HL-60 (cell line): ENCODE results near the gene FAM136A. TPM values are rescaled to one million over a fixed set of nuclear protein-coding genes. Genes with fewer than 3 reads are reported as not detected.
A peak's percentile ranks its signal among the peaks of the same experiment; 100 is the strongest.

Experiments used
- DNase-seq, 2 experiments: peaks; one replicate each; pipeline ENCODE4 v3.0.0-alpha.2; 2010 to 2020; ENCODE audit warnings: low read depth in 1 of 2, low spot score in 1 of 2
- H3K27ac ChIP-seq: fragments of 250-450 bp; sonication (Bioruptor Pico); replicated peaks from 2 replicates; pipeline ENCODE4 v1.5.1; 2020; ENCODE audit warnings: mild to moderate bottlenecking, moderate library complexity
- H3K27me3 ChIP-seq: fragments of 250-450 bp; sonication (Bioruptor Pico); 2 replicates; pipeline ENCODE4 v1.5.1; 2021; ENCODE audit warnings: mild to moderate bottlenecking, moderate library complexity; ENCODE audit not compliant: insufficient read depth, poor library complexity, severe bottlenecking
- H3K4me3 ChIP-seq: replicated peaks from 2 replicates; pipeline ENCODE4 v1.5.1; 2011; ENCODE audit warnings: mild to moderate bottlenecking, control low read depth, low read length; ENCODE audit not compliant: insufficient read depth
- GABPA ChIP-seq: IDR thresholded peaks from 2 replicates; pipeline ENCODE4 v1.6.1; 2012; ENCODE audit warnings: low read depth
- POLR2AphosphoS5 ChIP-seq: IDR thresholded peaks from 2 replicates; pipeline ENCODE4 v1.6.1; 2012; ENCODE audit warnings: low read depth
- SPI1 ChIP-seq: IDR thresholded peaks from 2 replicates; pipeline ENCODE4 v1.6.1; 2012; ENCODE audit warnings: low read depth, mild to moderate bottlenecking, borderline replicate concordance
- microRNA-seq: library from miRNA; unstranded; fragments of <30 nt; microRNA quantifications from one replicate; pipeline ENCODE4, GENCODE V29; 2018
- TF ChIP-seq, protein P1 (sequence below): IDR thresholded peaks from one replicate; pipeline ENCODE4 v1.5.1; 2011; ENCODE audit warnings: low read length, control low read depth, inconsistent platforms; ENCODE audit not compliant: insufficient read depth
- TF ChIP-seq, protein P2 (sequence below): IDR thresholded peaks from 2 replicates; pipeline ENCODE4 v1.6.1; 2012; ENCODE audit warnings: low read depth; ENCODE audit not compliant: insufficient replicate concordance

Gene FAM136A

GRCh38 chr2:70248181-70248847 is 53.6 kb downstream of the FAM136A start, which contains the start of gene TIA1:
Gene TIA1, minus strand, starts transcription at chr2:70248628. Its CDS starts 198 bp downstream, at chr2:70248430.
- TF ChIP-seq, protein P1, sequence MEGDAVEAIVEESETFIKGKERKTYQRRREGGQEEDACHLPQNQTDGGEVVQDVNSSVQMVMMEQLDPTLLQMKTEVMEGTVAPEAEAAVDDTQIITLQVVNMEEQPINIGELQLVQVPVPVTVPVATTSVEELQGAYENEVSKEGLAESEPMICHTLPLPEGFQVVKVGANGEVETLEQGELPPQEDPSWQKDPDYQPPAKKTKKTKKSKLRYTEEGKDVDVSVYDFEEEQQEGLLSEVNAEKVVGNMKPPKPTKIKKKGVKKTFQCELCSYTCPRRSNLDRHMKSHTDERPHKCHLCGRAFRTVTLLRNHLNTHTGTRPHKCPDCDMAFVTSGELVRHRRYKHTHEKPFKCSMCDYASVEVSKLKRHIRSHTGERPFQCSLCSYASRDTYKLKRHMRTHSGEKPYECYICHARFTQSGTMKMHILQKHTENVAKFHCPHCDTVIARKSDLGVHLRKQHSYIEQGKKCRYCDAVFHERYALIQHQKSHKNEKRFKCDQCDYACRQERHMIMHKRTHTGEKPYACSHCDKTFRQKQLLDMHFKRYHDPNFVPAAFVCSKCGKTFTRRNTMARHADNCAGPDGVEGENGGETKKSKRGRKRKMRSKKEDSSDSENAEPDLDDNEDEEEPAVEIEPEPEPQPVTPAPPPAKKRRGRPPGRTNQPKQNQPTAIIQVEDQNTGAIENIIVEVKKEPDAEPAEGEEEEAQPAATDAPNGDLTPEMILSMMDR, result no peak
- TF ChIP-seq SPI1, result no peak
- TF ChIP-seq, protein P2, sequence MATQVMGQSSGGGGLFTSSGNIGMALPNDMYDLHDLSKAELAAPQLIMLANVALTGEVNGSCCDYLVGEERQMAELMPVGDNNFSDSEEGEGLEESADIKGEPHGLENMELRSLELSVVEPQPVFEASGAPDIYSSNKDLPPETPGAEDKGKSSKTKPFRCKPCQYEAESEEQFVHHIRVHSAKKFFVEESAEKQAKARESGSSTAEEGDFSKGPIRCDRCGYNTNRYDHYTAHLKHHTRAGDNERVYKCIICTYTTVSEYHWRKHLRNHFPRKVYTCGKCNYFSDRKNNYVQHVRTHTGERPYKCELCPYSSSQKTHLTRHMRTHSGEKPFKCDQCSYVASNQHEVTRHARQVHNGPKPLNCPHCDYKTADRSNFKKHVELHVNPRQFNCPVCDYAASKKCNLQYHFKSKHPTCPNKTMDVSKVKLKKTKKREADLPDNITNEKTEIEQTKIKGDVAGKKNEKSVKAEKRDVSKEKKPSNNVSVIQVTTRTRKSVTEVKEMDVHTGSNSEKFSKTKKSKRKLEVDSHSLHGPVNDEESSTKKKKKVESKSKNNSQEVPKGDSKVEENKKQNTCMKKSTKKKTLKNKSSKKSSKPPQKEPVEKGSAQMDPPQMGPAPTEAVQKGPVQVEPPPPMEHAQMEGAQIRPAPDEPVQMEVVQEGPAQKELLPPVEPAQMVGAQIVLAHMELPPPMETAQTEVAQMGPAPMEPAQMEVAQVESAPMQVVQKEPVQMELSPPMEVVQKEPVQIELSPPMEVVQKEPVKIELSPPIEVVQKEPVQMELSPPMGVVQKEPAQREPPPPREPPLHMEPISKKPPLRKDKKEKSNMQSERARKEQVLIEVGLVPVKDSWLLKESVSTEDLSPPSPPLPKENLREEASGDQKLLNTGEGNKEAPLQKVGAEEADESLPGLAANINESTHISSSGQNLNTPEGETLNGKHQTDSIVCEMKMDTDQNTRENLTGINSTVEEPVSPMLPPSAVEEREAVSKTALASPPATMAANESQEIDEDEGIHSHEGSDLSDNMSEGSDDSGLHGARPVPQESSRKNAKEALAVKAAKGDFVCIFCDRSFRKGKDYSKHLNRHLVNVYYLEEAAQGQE, result peak; percentile 62
- TF ChIP-seq POLR2AphosphoS5, result peak; percentile 91

DNA sequence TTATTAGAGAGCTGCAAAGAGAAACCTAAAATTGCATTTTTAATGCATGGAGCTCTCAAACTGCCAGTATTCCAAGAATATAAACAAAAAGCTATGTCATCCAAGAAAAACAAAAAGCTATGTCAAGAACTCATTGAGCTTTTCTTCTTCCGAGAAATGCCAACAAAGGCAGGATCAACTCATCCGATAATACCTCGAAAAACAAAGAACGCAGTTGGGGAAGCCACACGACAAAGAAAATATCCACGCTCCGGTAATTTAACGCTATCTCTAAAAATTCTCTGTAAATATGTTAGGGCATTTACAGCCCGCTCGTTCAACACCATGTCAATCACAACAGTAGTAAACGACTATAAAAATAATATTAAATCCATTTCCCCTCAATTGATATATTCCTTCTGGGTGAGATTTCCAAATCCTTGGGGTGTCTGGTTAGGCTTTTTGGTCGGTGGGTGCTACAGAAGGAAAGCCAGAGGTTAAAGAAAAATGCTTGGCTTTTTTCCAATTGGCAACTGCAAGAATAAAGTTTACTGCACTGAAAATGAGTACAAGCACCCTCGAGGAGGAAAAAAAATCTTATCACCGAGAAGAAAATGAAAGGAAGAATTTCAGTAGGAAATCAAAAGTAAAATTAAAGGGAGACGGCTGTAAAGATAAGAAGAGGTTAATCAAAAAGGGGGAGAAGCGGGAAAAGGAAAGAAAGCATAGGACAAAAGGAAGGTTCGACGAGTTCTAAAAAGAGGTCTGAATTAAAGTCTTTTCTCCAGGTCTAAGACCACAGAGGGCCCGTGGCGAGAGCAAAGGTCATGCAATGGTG is 54.3 kb downstream of the FAM136A start:
- no peak for DNase-seq
- TF ChIP-seq, protein P1, result no peak
- TF ChIP-seq, protein P2, result no peak
- TF ChIP-seq GABPA (no peak), SPI1 (no peak), POLR2AphosphoS5 (no peak)
- Histone ChIP-seq H3K27me3 (no peaks in the 10 kb centered on the region), H3K4me3 (peak overlapping the region; percentile 75), H3K27ac (peak overlapping the region; percentile 93)

More at GRCh38 chr2:70248181-70248847, 53.6 kb downstream of the FAM136A start, which contains the start of gene TIA1:
- peak within 1 kb of the TSS; percentile 93 for H3K27ac ChIP-seq
- DNase-seq, result peak; percentile 93 to 98
- no peaks in the 10 kb centered on the region for H3K27me3 ChIP-seq
- peak within 1 kb of the TSS; percentile 75 for H3K4me3 ChIP-seq

Small RNA genes within 50 kb of the gene (microRNA-seq; reads per million reads assigned to microRNA genes)
- gene MIR1285-2, result not detected
